ENCODE results near the gene NTF3. TPM values are rescaled to one million over a fixed set of nuclear protein-coding genes. Genes with fewer than 3 reads are reported as not detected.

Gene NTF3
- total and polyA plus RNA-seq, 5 donors: 0.53 to 1.9 (median 1.7) TPM

GRCh38 chr12:5441497-5442236, 9.8 kb downstream of the NTF3 start:
- WGBS: 79% methylated on average over 10 of the region's 10 CpGs

GRCh38 chr12:5442251-5443006, 10.5 kb downstream of the NTF3 start:
- intact Hi-C loops (cut with DNase I): loop anchor here in 3 of 4 donors (2.0 to 5.0 kb wide), 3 partner anchors 240 to 272 kb away; no protein-coding TSS in a partner anchor
- no peak for DNase-seq

More at GRCh38 chr12:5441497-5442236, 9.8 kb downstream of the NTF3 start:
- intact Hi-C loops (cut with DNase I): loop anchor here in 3 of 4 donors (2.0 to 5.0 kb wide), 3 partner anchors 239 to 271 kb away; no protein-coding TSS in a partner anchor
- no peaks in the 10 kb centered on the region for H3K27me3 ChIP-seq (ENCODE audit: control insufficient read depth, insufficient read depth)
- H3K4me1 ChIP-seq (ENCODE audit: control insufficient read depth, insufficient read depth, low read length): peaks cover 3% of the 10 kb centered on the region
- no peak for ATAC-seq
- no peak overlapping the region for H3K4me3 ChIP-seq (ENCODE audit: low read length)
- H3K9me3 ChIP-seq (ENCODE audit: control insufficient read depth, low read length): no peaks in the 10 kb centered on the region
- DNase-seq: no peak
- H3K27ac ChIP-seq (ENCODE audit: low read length): no peak overlapping the region

GRCh38 chr12:5444520-5444919, 12.6 kb downstream of the NTF3 start:
- ATAC-seq: no peak

More at GRCh38 chr12:5442251-5443006, 10.5 kb downstream of the NTF3 start:
- Histone ChIP-seq H3K4me3 (ENCODE audit: low read length) (no peak overlapping the region), H3K27ac (ENCODE audit: low read length) (no peak overlapping the region), H3K27me3 (ENCODE audit: control insufficient read depth, insufficient read depth) (no peaks in the 10 kb centered on the region), H3K4me1 (ENCODE audit: control insufficient read depth, insufficient read depth, low read length) (no peaks in the 10 kb centered on the region), H3K9me3 (ENCODE audit: control insufficient read depth, low read length) (no peaks in the 10 kb centered on the region)
- 55% methylated on average over 11 of the region's 11 CpGs for WGBS
- peak; percentile 76 to 78 for ATAC-seq

GRCh38 chr12:5447320-5447719, 15.4 kb downstream of the NTF3 start:
- DNase-seq (no peak), ATAC-seq (no peak)
- H3K4me3 ChIP-seq (ENCODE audit: low read length): no peak overlapping the region
- no peaks in the 10 kb centered on the region for H3K9me3 ChIP-seq (ENCODE audit: control insufficient read depth, low read length)
- peaks cover 3% of the 10 kb centered on the region for H3K4me1 ChIP-seq (ENCODE audit: control insufficient read depth, insufficient read depth, low read length)
- intact Hi-C loops (cut with DNase I): no loop called here
- no peak overlapping the region for H3K27ac ChIP-seq (ENCODE audit: low read length)
- 92% methylated on average over 5 of the region's 5 CpGs for WGBS
- no peaks in the 10 kb centered on the region for H3K27me3 ChIP-seq (ENCODE audit: control insufficient read depth, insufficient read depth)

More at GRCh38 chr12:5444520-5444919, 12.6 kb downstream of the NTF3 start:
- intact Hi-C loops (cut with DNase I): loop anchor here in 3 of 4 donors (5.0 kb wide), 2 partner anchors 242 to 247 kb away; no protein-coding TSS in a partner anchor
- Histone ChIP-seq H3K27ac (ENCODE audit: low read length) (no peak overlapping the region), H3K4me3 (ENCODE audit: low read length) (no peak overlapping the region), H3K9me3 (ENCODE audit: control insufficient read depth, low read length) (no peaks in the 10 kb centered on the region), H3K27me3 (ENCODE audit: control insufficient read depth, insufficient read depth) (no peaks in the 10 kb centered on the region), H3K4me1 (ENCODE audit: control insufficient read depth, insufficient read depth, low read length) (peaks cover 1% of the 10 kb centered on the region)
- no peak for DNase-seq
- WGBS: 74% methylated on average over 6 of the region's 6 CpGs

- intact Hi-C loops (cut with DNase I): no loop called here
- Histone ChIP-seq H3K4me3 (ENCODE audit: low read length) (no peak overlapping the region), H3K4me1 (ENCODE audit: control insufficient read depth, insufficient read depth, low read length) (peaks cover 3% of the 10 kb centered on the region), H3K27ac (ENCODE audit: low read length) (no peak overlapping the region), H3K9me3 (ENCODE audit: control insufficient read depth, low read length) (no peaks in the 10 kb centered on the region), H3K27me3 (ENCODE audit: control insufficient read depth, insufficient read depth) (no peaks in the 10 kb centered on the region)
- 52% methylated on average over 1 of the region's 1 CpG for WGBS
- DNase-seq (no peak), ATAC-seq (no peak)
These were observed 19.3 kb downstream of the NTF3 start for GRCh38 chr12:5451251-5451650.

GRCh38 chr12:5452569-5452968, 20.7 kb downstream of the NTF3 start:
- WGBS: 91% methylated on average over 9 of the region's 9 CpGs
- no peaks in the 10 kb centered on the region for H3K27me3 ChIP-seq (ENCODE audit: control insufficient read depth, insufficient read depth)
- DNase-seq (no peak), ATAC-seq (no peak)
- H3K9me3 ChIP-seq (ENCODE audit: control insufficient read depth, low read length): no peaks in the 10 kb centered on the region
- peaks cover 3% of the 10 kb centered on the region for H3K4me1 ChIP-seq (ENCODE audit: control insufficient read depth, insufficient read depth, low read length)
- intact Hi-C loops (cut with DNase I): no loop called here
- H3K4me3 ChIP-seq (ENCODE audit: low read length): no peak overlapping the region
- no peak overlapping the region for H3K27ac ChIP-seq (ENCODE audit: low read length)

GRCh38 chr12:5453466-5453865, 21.6 kb downstream of the NTF3 start:
- no peaks in the 10 kb centered on the region for H3K9me3 ChIP-seq (ENCODE audit: control insufficient read depth, low read length)
- no peak for DNase-seq
- no peak for ATAC-seq
- 69% methylated on average over 5 of the region's 5 CpGs for WGBS
- intact Hi-C loops (cut with DNase I): no loop called here
- H3K27me3 ChIP-seq (ENCODE audit: control insufficient read depth, insufficient read depth): no peaks in the 10 kb centered on the region
- H3K27ac ChIP-seq (ENCODE audit: low read length): no peak overlapping the region
- H3K4me3 ChIP-seq (ENCODE audit: low read length): no peak overlapping the region
- H3K4me1 ChIP-seq (ENCODE audit: control insufficient read depth, insufficient read depth, low read length): peaks cover 3% of the 10 kb centered on the region

GRCh38 chr12:5455045-5455444, 23.1 kb downstream of the NTF3 start:
- H3K4me1 ChIP-seq (ENCODE audit: control insufficient read depth, insufficient read depth, low read length): no peaks in the 10 kb centered on the region
- H3K27me3 ChIP-seq (ENCODE audit: control insufficient read depth, insufficient read depth): no peaks in the 10 kb centered on the region
- no peaks in the 10 kb centered on the region for H3K9me3 ChIP-seq (ENCODE audit: control insufficient read depth, low read length)
- no peak overlapping the region for H3K4me3 ChIP-seq (ENCODE audit: low read length)
- 87% methylated on average over 11 of the region's 11 CpGs for WGBS
- intact Hi-C loops (cut with DNase I): no loop called here
- DNase-seq (no peak), ATAC-seq (no peak)
- H3K27ac ChIP-seq (ENCODE audit: low read length): no peak overlapping the region

- H3K4me3 ChIP-seq (ENCODE audit: low read length): no peak overlapping the region
- H3K27ac ChIP-seq (ENCODE audit: low read length): no peak overlapping the region
- no peaks in the 10 kb centered on the region for H3K4me1 ChIP-seq (ENCODE audit: control insufficient read depth, insufficient read depth, low read length)
- H3K27me3 ChIP-seq (ENCODE audit: control insufficient read depth, insufficient read depth): no peaks in the 10 kb centered on the region
- DNase-seq: no peak
- intact Hi-C loops (cut with DNase I): no loop called here
- no peak for ATAC-seq
- WGBS: 79% methylated on average over 6 of the region's 6 CpGs
- no peaks in the 10 kb centered on the region for H3K9me3 ChIP-seq (ENCODE audit: control insufficient read depth, low read length)
These were observed 24.1 kb downstream of the NTF3 start for GRCh38 chr12:5456030-5456429.

GRCh38 chr12:5456906-5457305, 25.0 kb downstream of the NTF3 start:
- Histone ChIP-seq H3K9me3 (ENCODE audit: control insufficient read depth, low read length) (no peaks in the 10 kb centered on the region), H3K4me1 (ENCODE audit: control insufficient read depth, insufficient read depth, low read length) (no peaks in the 10 kb centered on the region), H3K27ac (ENCODE audit: low read length) (no peak overlapping the region), H3K27me3 (ENCODE audit: control insufficient read depth, insufficient read depth) (no peaks in the 10 kb centered on the region), H3K4me3 (ENCODE audit: low read length) (no peak overlapping the region)
- DNase-seq (no peak), ATAC-seq (peak; percentile 17 to 59)
- intact Hi-C loops (cut with DNase I): no loop called here
- WGBS: 39% methylated on average over 8 of the region's 8 CpGs
